ENCODE measurements around the gene SMYD3.
A peak's percentile ranks its signal among the peaks of the same experiment; 100 is the strongest.
"Not testable (repeated sequence)": the region's sequence is repeated elsewhere in the genome, so short reads cannot be mapped to it uniquely, and the experiment has no call there.

DNA sequence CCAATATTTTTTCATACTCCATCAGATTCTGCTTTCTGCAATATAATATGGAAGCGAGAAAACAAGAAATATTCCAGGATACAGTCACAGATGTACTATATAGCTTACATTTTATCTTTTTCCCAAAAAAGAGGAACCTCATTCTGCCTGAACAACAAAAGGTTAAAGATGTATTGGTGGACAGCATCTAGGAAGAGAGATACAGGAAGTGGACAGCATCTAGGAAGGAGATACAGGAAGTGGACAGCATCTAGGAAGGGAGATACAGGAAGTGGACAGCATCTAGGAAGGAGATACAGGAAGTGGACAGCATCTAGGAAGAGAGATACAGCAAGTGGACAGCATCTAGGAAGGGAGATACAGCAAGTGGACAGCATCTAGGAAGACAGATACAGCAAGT lies 483.0 kb downstream of the SMYD3 start:
- TF ChIP-seq, protein P1, sequence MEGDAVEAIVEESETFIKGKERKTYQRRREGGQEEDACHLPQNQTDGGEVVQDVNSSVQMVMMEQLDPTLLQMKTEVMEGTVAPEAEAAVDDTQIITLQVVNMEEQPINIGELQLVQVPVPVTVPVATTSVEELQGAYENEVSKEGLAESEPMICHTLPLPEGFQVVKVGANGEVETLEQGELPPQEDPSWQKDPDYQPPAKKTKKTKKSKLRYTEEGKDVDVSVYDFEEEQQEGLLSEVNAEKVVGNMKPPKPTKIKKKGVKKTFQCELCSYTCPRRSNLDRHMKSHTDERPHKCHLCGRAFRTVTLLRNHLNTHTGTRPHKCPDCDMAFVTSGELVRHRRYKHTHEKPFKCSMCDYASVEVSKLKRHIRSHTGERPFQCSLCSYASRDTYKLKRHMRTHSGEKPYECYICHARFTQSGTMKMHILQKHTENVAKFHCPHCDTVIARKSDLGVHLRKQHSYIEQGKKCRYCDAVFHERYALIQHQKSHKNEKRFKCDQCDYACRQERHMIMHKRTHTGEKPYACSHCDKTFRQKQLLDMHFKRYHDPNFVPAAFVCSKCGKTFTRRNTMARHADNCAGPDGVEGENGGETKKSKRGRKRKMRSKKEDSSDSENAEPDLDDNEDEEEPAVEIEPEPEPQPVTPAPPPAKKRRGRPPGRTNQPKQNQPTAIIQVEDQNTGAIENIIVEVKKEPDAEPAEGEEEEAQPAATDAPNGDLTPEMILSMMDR (IDR thresholded peaks at IDR 0.05; ENCODE audit: insufficient read depth, low read length), result not testable (repeated sequence)
- not testable (repeated sequence) for TF ChIP-seq POLR2AphosphoS5 (IDR thresholded peaks at IDR 0.05; ENCODE audit: low read depth)
- TF ChIP-seq SPI1 (IDR thresholded peaks at IDR 0.05; ENCODE audit: borderline replicate concordance, low read depth), result peak; percentile 43; the same call in 1 of the 2 replicates
